CD4-positive, alpha-beta T cell treated with Interleukin-17A for 1 hour (primary cell): ENCODE results near the gene MAP4K5.

Experiments used
- DNase-seq: peaks from one replicate; pipeline ENCODE4 v3.0.0-alpha.2; 2020

MAP4K5 gene

DNA sequence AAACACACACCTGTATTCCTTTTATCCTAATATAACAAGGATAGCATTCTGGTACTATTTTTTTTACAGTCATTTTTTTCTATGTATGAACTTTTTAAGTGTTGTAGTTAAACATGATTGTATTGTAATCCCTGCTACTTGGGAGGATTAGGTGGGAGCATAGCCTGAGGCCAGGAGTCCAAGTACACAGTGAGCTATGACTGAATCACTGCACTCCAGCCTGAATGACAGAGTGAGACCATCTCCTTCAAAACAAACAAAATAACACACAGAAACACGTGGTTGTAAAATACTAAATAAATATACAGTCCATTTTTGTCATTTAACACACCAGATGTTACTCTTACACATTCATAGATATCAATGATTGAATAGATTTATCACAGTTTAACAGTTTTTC lies 56.9 kb downstream of the MAP4K5 start:
- no peak for DNase-seq

DNA sequence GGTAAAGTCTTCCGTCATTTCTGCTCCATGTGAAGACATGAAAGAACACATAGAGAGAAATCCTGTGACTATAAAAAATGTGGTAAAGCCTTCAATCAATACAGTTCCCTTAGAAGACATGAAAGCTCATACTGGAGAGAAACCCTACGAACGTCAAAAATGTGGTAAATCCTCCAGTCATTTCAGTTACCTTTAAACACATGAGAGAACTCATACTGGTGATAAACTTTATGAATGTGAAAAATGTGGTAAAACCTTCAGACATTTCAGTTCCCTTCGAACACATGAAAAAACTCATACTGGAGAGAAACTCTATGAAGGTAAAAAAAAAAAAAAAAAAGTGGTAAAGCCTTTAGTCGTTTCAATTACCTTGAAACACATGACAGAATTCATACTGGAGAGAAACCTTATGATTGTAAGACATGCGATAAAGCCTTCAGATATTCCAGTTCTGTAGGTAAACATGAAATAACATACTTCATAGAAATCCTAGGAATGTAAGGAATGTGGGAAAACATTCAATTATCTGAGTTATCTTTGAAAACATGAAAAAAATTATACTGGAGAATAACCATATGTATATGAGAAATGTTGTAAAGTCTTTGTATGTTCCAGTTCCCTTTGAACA lies 60.4 kb downstream of the MAP4K5 start:
- DNase-seq = no peak

GRCh38 chr14:50469982-50470381 lies 62.4 kb downstream of the MAP4K5 start:
- DNase-seq = no peak

DNA sequence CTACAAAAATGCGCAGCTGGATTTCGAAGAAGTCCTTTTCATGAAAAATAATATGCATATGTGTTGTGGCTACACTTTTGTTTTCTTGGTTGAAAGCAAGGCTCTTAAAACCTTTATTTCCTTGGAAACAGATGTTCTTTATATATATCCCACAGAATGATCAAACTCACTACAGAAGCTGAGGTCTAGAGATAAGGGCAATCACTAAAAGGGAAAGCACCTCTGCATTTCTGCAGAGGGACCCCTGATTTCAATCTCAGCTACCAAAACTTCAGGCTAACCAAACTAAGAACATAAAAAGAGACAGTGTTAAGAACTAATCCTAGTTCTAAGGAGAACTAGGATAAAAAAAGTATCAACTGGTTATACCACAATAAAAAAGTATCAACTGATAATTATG lies 70.3 kb downstream of the MAP4K5 start:
- DNase-seq = no peak

GRCh38 chr14:50453869-50454268 lies 78.5 kb downstream of the MAP4K5 start:
- no peak for DNase-seq

DNA sequence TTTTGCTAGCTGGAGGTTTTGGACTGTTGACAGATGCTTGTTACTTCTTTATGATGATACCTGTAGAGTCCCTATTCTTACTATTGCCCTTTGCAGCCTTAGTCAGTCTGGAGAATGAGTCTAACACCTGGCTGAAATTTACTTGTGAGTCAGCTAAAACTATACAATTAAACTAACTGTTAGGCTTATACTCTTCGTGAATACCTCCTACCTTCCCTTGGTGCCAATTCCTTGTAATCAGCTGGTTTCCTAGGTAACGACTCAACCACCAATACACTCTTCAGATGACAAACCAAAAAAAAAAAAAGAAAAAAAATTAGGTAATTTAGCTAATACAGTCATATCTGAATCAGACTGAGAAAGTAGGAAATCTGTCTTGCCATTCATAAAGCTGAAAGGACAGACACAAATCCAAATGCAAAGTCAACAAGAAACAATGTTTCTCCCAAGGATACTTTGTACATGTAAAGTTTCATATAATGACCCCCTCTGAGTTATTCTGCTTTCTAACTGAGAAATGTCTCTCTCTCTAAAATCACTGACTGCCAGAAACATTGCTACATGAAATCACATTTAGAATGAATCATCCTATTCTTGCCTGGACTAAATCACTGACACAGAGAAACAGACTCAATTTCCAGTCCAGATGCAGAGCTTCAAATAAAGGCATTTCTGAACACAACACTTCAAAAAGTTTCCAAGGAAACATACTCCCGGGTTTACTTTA lies 79.2 kb downstream of the MAP4K5 start:
- DNase-seq = no peak

- DNase-seq = no peak
Measured at GRCh38 chr14:50452296-50452695, 80.1 kb downstream of the MAP4K5 start.

GRCh38 chr14:50451854-50452253 lies 80.5 kb downstream of the MAP4K5 start:
- no peak for DNase-seq

DNA sequence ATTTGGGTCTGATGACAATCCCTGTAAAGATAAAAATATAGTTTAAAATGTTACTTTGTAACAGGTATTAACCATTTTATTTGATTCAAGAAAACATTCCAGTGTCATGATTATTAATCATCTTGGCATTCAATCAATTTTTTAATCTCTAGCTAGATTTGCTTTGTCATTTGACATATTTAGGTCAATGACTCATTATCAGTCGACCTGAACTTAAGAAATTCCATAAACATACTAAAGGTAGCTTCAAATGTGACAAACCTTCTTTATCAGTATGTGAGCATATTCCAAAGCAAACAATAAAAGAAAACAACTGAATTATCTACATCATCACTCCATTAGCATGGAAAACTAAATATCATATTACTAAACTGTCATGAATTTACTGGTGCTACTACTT lies 84.9 kb downstream of the MAP4K5 start:
- no peak for DNase-seq

GRCh38 chr14:50434528-50434927 lies 97.8 kb downstream of the MAP4K5 start:
- no peak for DNase-seq

GRCh38 chr14:50432131-50432530 lies 100.2 kb downstream of the MAP4K5 start:
- DNase-seq = no peak

- DNase-seq = no peak
Measured at GRCh38 chr14:50425816-50426215, 106.6 kb downstream of the MAP4K5 start.

- DNase-seq = no peak
Measured at GRCh38 chr14:50425105-50425504, 107.3 kb downstream of the MAP4K5 start.

DNA sequence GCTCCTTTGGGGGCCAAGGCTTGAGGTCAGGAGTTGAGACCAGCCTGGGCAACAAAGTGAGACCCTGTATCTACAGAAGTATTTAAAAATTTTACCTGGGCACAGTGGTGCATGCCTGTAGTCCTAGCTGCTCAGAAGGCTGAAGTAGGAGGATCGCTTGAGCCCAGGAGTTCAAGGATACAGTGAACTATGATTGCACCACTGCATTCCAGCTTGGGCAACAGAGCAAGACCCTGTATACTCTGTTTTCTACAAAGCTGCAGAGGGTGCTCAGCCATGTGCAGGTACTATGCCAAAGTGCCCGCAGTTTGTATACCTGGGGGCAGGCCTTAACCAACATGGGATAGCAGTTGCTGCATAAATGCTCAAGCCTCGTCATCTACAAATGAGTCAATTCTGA lies 108.8 kb downstream of the MAP4K5 start:
- no peak for DNase-seq

DNA sequence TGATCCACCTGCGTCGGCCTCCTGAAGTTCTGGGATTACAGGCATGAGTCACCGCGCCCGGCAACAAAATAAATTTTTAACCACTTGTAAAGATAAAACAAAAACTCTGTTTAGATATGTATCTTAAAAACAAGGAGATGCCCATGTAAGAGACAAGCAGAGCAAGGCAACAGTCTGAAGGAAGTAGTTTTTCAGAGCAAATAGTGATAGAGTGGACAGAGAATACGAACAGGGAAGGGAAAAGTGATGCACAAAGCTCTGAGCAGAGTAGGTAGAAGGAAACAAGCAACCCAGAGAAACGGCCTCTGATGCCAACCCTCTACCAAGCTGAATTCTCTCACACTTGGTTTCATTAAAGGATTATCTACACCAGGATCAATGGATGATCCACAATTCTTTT lies 110.9 kb downstream of the MAP4K5 start:
- no peak for DNase-seq

- DNase-seq = no peak
Measured at GRCh38 chr14:50417853-50418252, 114.5 kb downstream of the MAP4K5 start.

- no peak for DNase-seq
Measured at GRCh38 chr14:50410921-50411320, 121.4 kb downstream of the MAP4K5 start.

- DNase-seq = no peak
Measured at GRCh38 chr14:50410071-50410470, 122.3 kb downstream of the MAP4K5 start.

DNA sequence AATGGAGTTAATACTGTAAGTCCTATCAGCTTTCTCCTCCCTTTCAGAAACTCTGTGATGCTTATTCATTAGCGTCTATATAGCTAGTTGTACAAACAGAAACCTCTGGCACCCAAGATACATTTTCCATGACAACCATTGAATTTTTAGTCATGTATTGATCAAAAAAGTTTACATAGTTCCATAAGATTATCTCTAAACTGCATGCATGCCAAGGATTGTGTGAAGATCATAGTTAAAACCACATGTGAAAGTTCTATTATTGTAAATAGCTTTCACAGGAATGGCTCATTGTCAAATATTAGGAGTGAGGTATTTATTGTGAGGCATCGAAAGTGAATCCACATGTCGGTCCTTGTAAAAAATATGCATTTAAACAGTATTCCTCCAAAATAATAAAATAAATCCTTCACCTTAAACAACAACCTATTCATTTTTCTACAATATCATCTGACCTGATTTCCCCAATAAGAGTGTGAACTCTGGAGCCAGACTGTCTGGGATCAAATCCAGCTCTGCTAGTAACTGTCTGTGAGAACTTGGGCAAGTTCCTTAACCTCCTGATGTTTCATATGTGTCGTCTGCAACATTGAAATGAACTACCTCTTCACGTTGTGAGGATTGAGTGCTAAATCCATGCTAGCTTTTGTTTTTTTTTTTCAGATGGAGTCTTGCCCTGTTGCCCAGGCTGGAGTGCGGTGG lies 125.1 kb downstream of the MAP4K5 start:
- DNase-seq = no peak

- DNase-seq = no peak
Measured at GRCh38 chr14:50403419-50403818, 128.9 kb downstream of the MAP4K5 start.

DNA sequence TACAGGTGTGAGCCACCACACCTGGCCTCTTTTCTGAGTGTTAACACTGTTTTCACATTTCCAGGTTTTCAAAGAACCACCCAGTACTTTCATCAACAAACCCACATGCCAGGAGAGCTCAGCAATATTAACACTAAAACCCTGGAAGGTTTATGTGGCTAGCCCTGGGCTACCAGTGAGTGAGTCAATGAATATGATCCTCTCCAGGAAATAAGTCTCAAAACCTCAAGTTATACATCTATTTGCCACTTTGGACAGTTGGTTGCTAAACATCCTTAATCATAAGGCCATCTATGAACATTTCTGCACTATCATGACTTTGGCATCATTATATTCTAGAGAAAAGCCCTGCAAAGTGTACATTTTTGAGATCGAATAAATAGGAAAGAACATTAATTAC lies 129.4 kb downstream of the MAP4K5 start:
- no peak for DNase-seq

DNA sequence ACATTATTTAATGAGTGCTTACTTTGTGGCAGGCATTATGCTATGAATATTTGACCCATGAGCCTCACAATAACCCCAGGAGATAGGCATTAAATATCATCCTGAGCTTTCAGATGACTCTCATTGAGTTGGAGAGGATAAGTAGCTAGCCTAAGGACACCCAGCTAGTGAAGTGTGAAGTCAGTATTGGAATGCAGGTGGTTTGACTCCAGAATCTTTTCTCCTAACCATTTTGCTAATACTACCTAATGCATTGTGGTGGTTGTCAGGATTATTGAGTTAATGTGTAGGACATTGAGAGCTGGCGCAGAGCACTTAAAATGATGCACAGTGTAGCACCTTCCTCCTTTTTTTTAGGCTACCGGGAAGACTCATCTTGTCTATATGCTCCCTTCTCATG lies 131.9 kb downstream of the MAP4K5 start:
- DNase-seq = no peak

- DNase-seq = no peak
Measured at GRCh38 chr14:50399251-50400032, 132.9 kb downstream of the MAP4K5 start.

GRCh38 chr14:50398189-50398580 lies 134.2 kb downstream of the MAP4K5 start:
- no peak for DNase-seq
